OCI-LY3 (cell line): ENCODE measurements around the gene MYOCOS.
A peak's percentile ranks its signal among the peaks of the same experiment; 100 is the strongest.

Experiments used
- CTCF ChIP-seq: fragments of 200-600, 300-600 bp; sonication (generic); IDR thresholded peaks from 2 replicates; pipeline ENCODE4 v1.5.1; 2014; ENCODE audit warnings: antibody characterized with exemption, low read length, low read depth
- EZH2phosphoT487 ChIP-seq: fragments of 200-600 bp; shearing (Covaris generic); IDR thresholded peaks from 2 replicates; pipeline ENCODE4 v1.6.1; 2018; ENCODE audit warnings: antibody characterized with exemption, mixed run types, low read depth

DNA sequence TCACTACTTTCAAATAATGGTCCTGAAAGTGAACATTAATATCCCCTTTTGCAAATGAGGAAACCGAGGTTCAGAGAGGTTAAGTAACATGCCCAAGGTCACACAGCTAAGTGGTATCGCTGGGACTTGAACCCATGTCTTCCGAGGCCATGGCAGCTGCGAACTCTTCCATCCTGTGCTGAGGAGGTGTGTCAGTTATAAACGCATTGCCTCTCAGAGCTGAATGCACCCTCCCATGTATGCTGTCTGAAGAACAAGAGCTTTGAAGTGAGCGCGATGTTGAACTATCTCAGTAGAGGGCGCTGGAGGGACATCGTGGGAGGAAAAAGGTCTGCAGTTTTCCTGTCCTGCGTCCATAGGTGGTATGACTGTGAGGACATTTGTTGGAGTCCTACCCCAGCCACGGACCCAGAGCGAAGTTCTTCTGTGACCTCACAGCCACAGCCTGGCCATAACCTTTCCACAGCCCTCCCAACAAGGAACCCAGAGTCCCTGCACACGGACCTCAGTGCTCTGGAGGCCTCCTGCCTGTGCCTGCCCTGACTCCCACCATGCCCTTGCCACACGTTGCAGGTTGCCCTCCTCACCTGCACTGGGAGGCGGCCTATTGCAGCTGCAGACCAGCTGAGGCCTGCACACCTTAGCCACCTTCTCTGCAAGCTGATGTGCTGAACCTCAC is 22.9 kb downstream of the MYOCOS start:
- TF ChIP-seq CTCF (peak; percentile 95), EZH2phosphoT487 (no peak)
